K562 (cell line): ENCODE data around the gene AIG1. TPM values are rescaled to one million over a fixed set of nuclear protein-coding genes. Genes with fewer than 3 reads are reported as not detected.
"Not testable (repeated sequence)": the region's sequence is repeated elsewhere in the genome, so short reads cannot be mapped to it uniquely, and the experiment has no call there.

Source experiments
- ATAC-seq: fragments of 200-7000 bp; cut with Tn5 transposase; 3 replicates; pipeline ENCODE4 v1.9.1; 2020; ENCODE audit warnings: moderate library complexity
- BruUV-seq: library from RNA; stranded (reverse); fragments of 400-500 nt; replicated peaks from 2 replicates; lab custom pipeline; 2021; lab: Mats Ljungman, UMichigan
- CTCF ChIA-PET: fragments of 300-600 bp; formaldehyde crosslinking; extraction: SDS; loops from one replicate; lab custom pipeline; 2021; ENCODE audit warnings: low intra/inter-chr PET ratio; lab: Yijun Ruan, JAX
- POLR2A ChIA-PET: fragments of 300-600, 350-650 bp; sonication (Branson Sonifier 250); formaldehyde crosslinking; extraction: SDS; loops from one replicate; lab custom pipeline; 2021; ENCODE audit warnings: antibody characterized with exemption, inconsistent platforms; lab: Yijun Ruan, JAX
- DNase-seq, 4 experiments: peaks; one replicate each; pipeline versions ENCODE4 v3.0.0 to v3.0.0-alpha.2; 2011 to 2018; ENCODE audit warnings: low spot score in 3 of 4, mixed read lengths in 3 of 4; ENCODE audit errors: extremely low read depth in 1 of 4
- FAIRE-seq: peaks from 2 replicates; lab custom pipeline; 2011; peaks lifted over from hg19 to GRCh38; lab: Jason Lieb, UNC
- H2AFZ ChIP-seq: 2 replicates; pipeline ENCODE4 v1.6.0; 2011; ENCODE audit warnings: low read depth, low read length, control low read depth, inconsistent platforms
- H3K27ac ChIP-seq: fragments of 200-600 bp; 3 replicates; pipeline ENCODE4 v1.8.0; 2011; ENCODE audit warnings: low read depth, mild to moderate bottlenecking, control low read depth, inconsistent platforms, low read length, moderate library complexity, mixed read lengths; ENCODE audit errors: extremely low read depth
- H3K27me3 ChIP-seq, 2 experiments: fragments of 300-600 bp in 1 of 2; 2 replicates in 1 of 2; 3 replicates in 1 of 2; pipeline versions ENCODE4 v1.6.0 to v1.8.0; 2011; ENCODE audit warnings: inconsistent platforms in 2 of 2, low read length in 2 of 2, mild to moderate bottlenecking in 1 of 2, mixed read lengths in 1 of 2, moderate library complexity in 1 of 2; ENCODE audit not compliant: control insufficient read depth in 2 of 2, insufficient read depth in 2 of 2
- H3K36me3 ChIP-seq: fragments of 300-600 bp; 3 replicates; pipeline ENCODE4 v1.8.0; 2011; ENCODE audit warnings: mild to moderate bottlenecking, low read length, inconsistent platforms; ENCODE audit not compliant: control insufficient read depth, insufficient read depth
- H3K4me1 ChIP-seq, 2 experiments: fragments of 200-600 bp in 1 of 2; replicated peaks in 1 of 2; 2 replicates in 1 of 2; 3 replicates in 1 of 2; pipeline versions ENCODE4 v1.5.1 to v1.8.0; 2011; ENCODE audit warnings: inconsistent platforms in 2 of 2, low read length in 2 of 2, mild to moderate bottlenecking in 1 of 2, mixed read lengths in 1 of 2, moderate library complexity in 1 of 2; ENCODE audit not compliant: control insufficient read depth in 2 of 2, insufficient read depth in 2 of 2
- H3K4me2 ChIP-seq: 2 replicates; pipeline ENCODE4 v1.6.1; 2011; ENCODE audit warnings: low read length, control low read depth, inconsistent platforms, mixed read lengths; ENCODE audit not compliant: insufficient read depth
- H3K4me3 ChIP-seq: fragments of 200-600 bp; sonication (generic), shearing (Covaris generic); 2 replicates; pipeline ENCODE4 v1.5.1; 2016; ENCODE audit warnings: control low read depth, inconsistent platforms
- H3K79me2 ChIP-seq: fragments of 200-600 bp; 3 replicates; pipeline ENCODE4 v1.8.0; 2011; ENCODE audit warnings: low read length, inconsistent platforms; ENCODE audit not compliant: control insufficient read depth, insufficient read depth
- H3K9ac ChIP-seq, 2 experiments: 2 replicates each; pipeline versions ENCODE4 v1.6.0 to v1.6.1; 2011; ENCODE audit warnings: low read depth in 2 of 2, low read length in 2 of 2, control low read depth in 1 of 2, inconsistent platforms in 1 of 2, mild to moderate bottlenecking in 1 of 2, mixed read lengths in 1 of 2; ENCODE audit not compliant: insufficient read depth in 1 of 2
- H3K9me1 ChIP-seq: one replicate; pipeline ENCODE4 v1.6.0; 2011; ENCODE audit warnings: inconsistent platforms, mild to moderate bottlenecking, low read length, moderate library complexity; ENCODE audit not compliant: control insufficient read depth, insufficient read depth
- H3K9me3 ChIP-seq: replicated peaks from 2 replicates; pipeline ENCODE4 v1.5.1; 2011; ENCODE audit warnings: low read depth, low read length, inconsistent platforms; ENCODE audit not compliant: control insufficient read depth, insufficient read depth
- H4K20me1 ChIP-seq: replicated peaks from 2 replicates; pipeline ENCODE4 v1.6.1; 2011; ENCODE audit warnings: low read length, inconsistent platforms, mixed read lengths; ENCODE audit not compliant: control insufficient read depth, insufficient read depth
- C11orf30 ChIP-seq: fragments of 450-650 bp; IDR thresholded peaks from 2 replicates; pipeline ENCODE4 v1.6.1; 2016; ENCODE audit warnings: low read depth, mild to moderate bottlenecking
- CEBPZ ChIP-seq: fragments of 150-350 bp; IDR thresholded peaks from 2 replicates; pipeline ENCODE4 v1.6.1; 2014; ENCODE audit warnings: low read depth, mild to moderate bottlenecking, low read length, borderline replicate concordance
- CHCHD3 ChIP-seq: fragments of 250-450 bp; sonication (Bioruptor Pico); IDR thresholded peaks from 2 replicates; pipeline ENCODE4 v2.1.2; 2022; ENCODE audit warnings: mild to moderate bottlenecking
- CREB5 ChIP-seq: fragments of 250-450 bp; sonication (Bioruptor Pico); IDR thresholded peaks from 2 replicates; pipeline ENCODE4 v1.5.0; 2020; ENCODE audit warnings: mild to moderate bottlenecking
- GATA2 ChIP-seq: sonication (generic); formaldehyde crosslinking; IDR thresholded peaks from 2 replicates; pipeline ENCODE4 v1.4.0; 2020; ENCODE audit warnings: mild to moderate bottlenecking, missing genetic modification reagents
- ZNF316 ChIP-seq: fragments of 450-650 bp; IDR thresholded peaks from 2 replicates; pipeline ENCODE4 v1.6.1; 2016
- WGBS: fragments of 100-300 bp; shearing (Covaris generic); methylation state at CpG from one replicate; pipeline ENCODE4 v1.1.6; 2016; ENCODE audit warnings: low coverage, mixed read lengths; ENCODE audit not compliant: insufficient coverage; ENCODE audit errors: missing lambda C conversion rate; 5-methylcytosine and 5-hydroxymethylcytosine counted together
- in situ Hi-C: fragments of 300-500 bp; cut with MboI; formaldehyde crosslinking; loops from 4 replicates; pipeline ENCODE4 v1.15.0; 2018; ENCODE audit warnings: inconsistent platforms, mixed read lengths
- intact Hi-C: fragments of 100-400 bp; cut with micrococcal nuclease; formaldehyde crosslinking; loops from 2 replicates; pipeline ENCODE4 v1.14.2; 2022
- polyA plus RNA-seq, 8 experiments: library from polyadenylated mRNA; depleted of rRNA in 4 of 8; stranded (reverse) in 5 of 8; unstranded in 3 of 8; fragments of >200 nt; fragmentation: Nextera tagmentation in 2 of 8; fragmentation: Illumina TruSeq in 1 of 8; extraction: Ambion mirVana in 2 of 8; extraction: Trizol in 1 of 8; gene quantifications; 2 replicates each; pipeline versions ENCODE4 v1.2.1 to v1.2.3, GENCODE V29; 2011 to 2014; ENCODE audit warnings: inconsistent platforms in 1 of 8, missing spikeins in 1 of 8
- total RNA-seq, 7 experiments: library from RNA; depleted of rRNA in 6 of 7; stranded (reverse); fragments of >200 nt in 6 of 7; fragmentation: Illumina TruSeq in 2 of 7; extraction: Trizol in 2 of 7; gene quantifications; 2 replicates each; pipeline versions ENCODE4 v1.2.1 to v1.2.3, GENCODE V29; 2011 to 2021; ENCODE audit warnings: low replicate concordance in 1 of 7

AIG1 gene
- total and polyA plus RNA-seq, 9 of the 15 experiments (the other 6 are each of a cell fraction or from before 2014, with no cell fraction given) = 74.8 to 333 (median 127) TPM

DNA sequence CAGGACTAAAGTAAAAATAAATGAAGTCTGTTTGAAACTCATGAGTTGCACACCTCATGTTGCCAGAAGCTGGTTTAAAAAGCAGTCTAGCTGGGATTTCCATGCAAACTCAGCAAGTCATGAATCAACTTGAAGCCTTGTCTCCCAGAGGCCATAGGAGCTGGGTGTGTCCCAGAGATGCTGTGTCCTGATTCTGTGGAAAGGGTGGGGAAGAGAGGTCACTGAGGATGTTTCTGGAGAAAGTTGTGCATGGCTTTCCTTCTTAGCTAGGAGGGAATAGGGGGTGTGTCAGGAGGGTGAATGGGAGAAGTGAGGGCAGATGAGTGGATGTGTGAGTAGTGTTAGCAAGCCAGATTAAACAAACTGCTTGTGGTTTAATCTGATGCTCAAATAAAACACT lies 278.5 kb downstream of the AIG1 start (continued):
- TF ChIP-seq CREB5 (CRISPR knock-in tag) (no peak), GATA2 (no peak), CEBPZ (no peak), CHCHD3 (CRISPR knock-in tag) (no peak)

- H3K4me2 ChIP-seq, FAIRE-seq, CTCF ChIA-PET, H3K79me2 ChIP-seq, in situ Hi-C loops, H3K9ac ChIP-seq, intact Hi-C loops, H3K27me3 ChIP-seq, DNase-seq, H3K4me1 ChIP-seq, H2AFZ ChIP-seq, POLR2A ChIA-PET, H3K4me3 ChIP-seq, H4K20me1 ChIP-seq, ATAC-seq, H3K9me1 ChIP-seq, H3K27ac ChIP-seq, H3K36me3 ChIP-seq, BruUV-seq, H3K9me3 ChIP-seq: not testable (repeated sequence)
- 12% methylated on average over 7 of the region's 7 CpGs for WGBS
- TF ChIP-seq ZNF316 = peak; percentile 56
- peak; percentile 40; the same call in 1 of the 2 replicates for TF ChIP-seq C11orf30
These were observed 284.8 kb downstream of the AIG1 start for GRCh38 chr6:143345477-143345876.
